Activated naive CD4-positive, alpha-beta T cell treated with anti-CD3 and anti-CD28 coated beads, Interleukin-2, amount 50 U/mL, for 72 hours (primary cell): ENCODE results near the gene ADARB2. TPM values are rescaled to one million over a fixed set of nuclear protein-coding genes. Genes with fewer than 3 reads are reported as not detected.
"Not testable (repeated sequence)": the region's sequence is repeated elsewhere in the genome, so short reads cannot be mapped to it uniquely, and the experiment has no call there.

Experiments used
- ATAC-seq, 2 donors: fragments of 150-1000 bp; cut with Tn5 transposase; 2 replicates each; pipeline ENCODE4 v1.10.0; 2021; ENCODE audit warnings: mild to moderate bottlenecking in 2 of 2, moderate library complexity in 2 of 2
- DNase-seq, 2 donors: peaks; one replicate each; pipeline ENCODE4 v3.0.0; 2021 to 2022; ENCODE audit warnings: low spot score in 2 of 2
- H3K27ac Mint-ChIP-seq, 2 donors: one replicate each; pipeline ENCODE4 v1.8.0; 2022; ENCODE audit warnings: mild to moderate bottlenecking in 2 of 2, mixed read lengths in 2 of 2
- H3K36me3 Mint-ChIP-seq, 2 donors: one replicate each; pipeline ENCODE4 v1.8.0; 2022; ENCODE audit warnings: mixed read lengths in 2 of 2
- H3K9me3 Mint-ChIP-seq, 2 donors: one replicate each; pipeline ENCODE4 v1.8.0; 2022; ENCODE audit warnings: mixed read lengths in 2 of 2
- total RNA-seq, 2 donors: library from RNA; stranded (reverse); gene quantifications; one replicate each; pipeline ENCODE4 v1.2.3, GENCODE V29; 2022

ADARB2 gene
- total RNA-seq, 2 donors from 2014 or later: 0.27 TPM; not detected in 1

DNA sequence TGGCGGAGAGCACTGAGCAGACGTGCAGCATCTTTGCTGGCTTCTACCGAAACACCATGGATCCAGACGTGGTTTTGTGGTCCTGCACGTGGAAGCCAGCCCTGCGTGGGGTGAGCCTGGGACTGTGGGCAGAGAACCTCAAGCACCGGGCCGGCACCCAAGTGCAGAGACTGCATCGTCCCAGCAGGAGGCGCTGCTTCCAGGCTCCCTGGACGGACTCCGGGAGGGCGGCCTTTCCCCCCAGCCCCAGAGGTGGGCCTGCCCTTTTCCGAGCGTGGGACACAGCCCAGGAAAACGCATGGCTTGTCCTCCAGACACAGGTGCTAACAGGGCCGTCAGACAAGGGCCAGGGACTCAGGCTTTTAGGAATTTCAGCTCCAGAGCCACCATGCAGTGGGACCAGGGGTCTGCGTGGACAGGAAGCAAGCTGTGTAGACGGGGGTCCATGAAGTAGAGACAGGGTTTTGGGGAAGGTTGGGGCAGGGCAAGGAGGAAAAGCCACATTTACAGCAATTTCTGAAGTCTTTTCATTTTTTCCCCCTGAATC, 377.2 kb downstream of the ADARB2 start:
- H3K27ac Mint-ChIP-seq: no peak overlapping the region
- no peak for DNase-seq

DNA sequence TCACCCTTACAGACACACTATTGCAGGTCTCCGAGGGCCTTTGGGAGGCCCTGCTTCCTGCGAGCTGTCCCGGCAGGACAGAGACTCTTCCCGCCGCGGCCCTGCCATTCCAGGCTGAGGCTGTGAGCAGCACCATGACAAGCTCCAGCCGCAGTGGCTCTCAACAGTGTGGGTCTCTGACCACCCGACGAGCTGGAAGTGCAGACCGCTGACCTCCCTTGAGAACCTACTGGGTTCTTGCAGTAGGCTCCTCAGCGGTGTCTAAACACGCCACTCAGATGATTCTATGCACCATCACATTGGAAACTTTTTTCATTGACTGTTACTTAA, 377.7 kb downstream of the ADARB2 start:
- ATAC-seq (no peak), DNase-seq (no peak)
- H3K9me3 Mint-ChIP-seq: no peaks in the 10 kb centered on the region
- no peaks in the 10 kb centered on the region for H3K36me3 Mint-ChIP-seq
- H3K27ac Mint-ChIP-seq: peak overlapping the region in 1 of 2 donors; percentile 60

More for the DNA sequence above, 377.2 kb downstream of the ADARB2 start:
- no peaks in the 10 kb centered on the region for H3K9me3 Mint-ChIP-seq
- H3K36me3 Mint-ChIP-seq: no peaks in the 10 kb centered on the region
- no peak for ATAC-seq

DNA sequence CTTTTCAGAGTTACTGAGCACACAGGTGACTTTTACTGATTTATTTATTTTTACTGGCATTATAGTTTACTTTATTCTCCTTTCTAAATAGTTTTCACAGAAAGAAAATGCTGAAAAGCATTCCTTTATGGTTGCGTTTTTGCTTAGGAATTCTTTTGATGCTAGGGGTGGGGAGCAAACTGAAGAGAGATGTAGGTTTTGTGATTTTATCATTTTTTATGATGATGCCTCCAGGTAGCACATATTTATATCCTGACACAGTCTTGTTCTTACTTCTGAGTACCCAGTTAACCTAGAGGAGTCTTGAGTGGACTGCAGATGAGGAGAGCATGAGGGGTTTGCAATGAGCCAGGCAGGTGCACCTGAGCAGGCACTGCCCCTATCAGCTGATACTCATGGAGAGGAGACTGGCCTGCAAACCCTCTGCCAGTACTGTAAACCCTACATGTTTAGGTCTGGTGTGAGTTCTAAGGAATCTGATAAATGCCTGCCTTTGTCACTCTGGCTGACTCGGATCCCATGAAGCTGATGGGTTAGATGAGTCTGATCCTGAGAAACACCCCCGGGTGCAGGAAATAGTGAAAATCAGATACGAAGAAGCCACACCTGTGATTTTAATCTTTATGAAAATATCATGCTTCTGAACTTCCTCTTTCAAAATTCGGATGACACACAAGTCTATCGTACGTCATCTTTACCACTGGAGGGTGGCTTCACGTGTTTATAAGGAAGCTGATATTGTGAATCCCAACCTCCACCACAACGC, 378.3 kb downstream of the ADARB2 start:
- Mint-ChIP-seq H3K27ac (peak overlapping the region in 1 of 2 donors; percentile 60), H3K36me3 (no peaks in the 10 kb centered on the region), H3K9me3 (no peaks in the 10 kb centered on the region)
- peak; percentile 75 to 80 for ATAC-seq
- DNase-seq: no peak

DNA sequence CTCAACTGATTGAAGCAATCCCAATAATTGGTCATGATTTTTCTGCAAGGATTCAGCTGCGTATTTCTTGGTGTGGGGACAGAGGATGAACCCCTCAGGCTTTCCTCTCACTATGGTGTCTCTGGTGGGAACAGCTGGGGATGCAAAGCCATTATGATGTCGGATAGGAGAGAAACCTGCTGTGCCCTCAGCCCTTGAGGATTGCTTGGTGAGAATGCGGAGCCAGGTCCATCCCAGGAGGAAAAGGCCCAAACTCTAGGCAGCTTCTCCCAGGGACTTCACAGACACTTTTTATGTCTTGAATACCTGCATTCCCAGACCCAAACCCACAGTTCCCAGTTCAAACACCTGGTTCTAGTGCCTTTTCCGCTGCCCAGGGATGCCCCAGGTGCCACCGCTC, 379.2 kb downstream of the ADARB2 start:
- H3K36me3 Mint-ChIP-seq: no peaks in the 10 kb centered on the region
- H3K27ac Mint-ChIP-seq: no peak overlapping the region
- H3K9me3 Mint-ChIP-seq: no peaks in the 10 kb centered on the region
- DNase-seq (no peak), ATAC-seq (no peak)

DNA sequence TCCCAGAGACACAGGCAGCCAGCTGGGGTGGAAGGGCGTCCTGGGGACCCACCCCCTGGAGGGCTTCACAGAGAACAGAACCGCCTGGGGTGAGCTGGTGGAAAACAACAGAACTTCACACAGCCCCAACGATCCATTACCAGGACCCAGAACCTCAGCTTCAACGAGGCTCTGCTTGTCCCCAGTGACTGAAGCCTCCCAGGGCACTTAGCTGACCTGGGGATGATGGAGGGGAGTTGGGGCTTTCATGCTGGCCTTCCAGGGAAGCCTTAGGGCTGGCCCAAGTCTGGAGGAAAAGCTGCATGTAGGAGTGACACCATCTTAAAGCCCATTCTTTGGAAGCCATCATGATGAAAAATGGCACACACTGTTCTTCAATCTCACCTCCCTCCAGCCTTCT, 381.0 kb downstream of the ADARB2 start:
- ATAC-seq: no peak
- Mint-ChIP-seq H3K9me3 (no peaks in the 10 kb centered on the region), H3K27ac (no peak overlapping the region)

DNA sequence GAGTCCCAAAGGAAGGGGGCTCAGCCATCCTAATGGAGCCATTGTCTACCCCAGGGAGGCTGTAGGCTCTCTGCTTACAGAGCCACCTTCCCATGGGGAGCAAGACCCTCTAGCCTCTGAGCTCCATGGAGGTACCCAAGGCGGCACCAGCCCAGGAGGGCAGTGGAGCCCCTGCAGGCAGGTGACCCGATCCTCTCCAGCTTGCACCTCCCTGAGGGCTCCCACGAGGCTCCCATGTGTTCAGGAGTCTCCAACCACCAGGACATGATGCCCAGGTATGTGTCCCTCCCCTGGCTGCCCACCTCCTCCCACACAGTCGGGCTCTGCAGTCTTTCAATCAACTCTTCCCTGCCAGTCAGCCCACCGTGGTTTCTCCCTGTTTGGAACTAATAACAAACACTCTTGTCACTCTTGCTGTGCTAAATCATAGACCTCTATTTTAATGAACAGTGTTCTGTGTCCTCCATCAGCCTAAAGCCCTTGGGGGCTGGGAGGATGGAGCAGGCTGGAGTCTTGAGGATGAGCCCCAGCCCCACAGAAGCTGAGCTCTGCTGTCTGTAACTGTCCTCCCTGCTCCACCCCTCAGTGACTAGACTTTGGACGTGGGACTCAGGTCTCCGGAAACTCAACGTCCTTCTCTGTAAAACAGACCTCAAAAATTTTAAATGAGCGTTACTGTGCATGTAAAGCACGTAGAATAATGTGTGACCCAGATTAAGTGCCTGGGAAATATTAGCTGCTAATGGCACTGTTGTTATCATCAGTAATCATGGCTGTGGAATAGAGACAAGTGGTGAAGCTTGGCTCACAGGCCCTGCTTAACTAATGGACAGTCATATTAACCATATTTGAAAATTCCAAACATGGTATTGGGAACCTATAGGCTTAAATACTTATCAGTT, 382.3 kb downstream of the ADARB2 start:
- Mint-ChIP-seq H3K9me3 (no peaks in the 10 kb centered on the region), H3K27ac (no peak overlapping the region), H3K36me3 (no peaks in the 10 kb centered on the region)
- ATAC-seq (no peak), DNase-seq (no peak)

More for the DNA sequence above, 381.0 kb downstream of the ADARB2 start:
- DNase-seq: no peak
- H3K36me3 Mint-ChIP-seq: no peaks in the 10 kb centered on the region

DNA sequence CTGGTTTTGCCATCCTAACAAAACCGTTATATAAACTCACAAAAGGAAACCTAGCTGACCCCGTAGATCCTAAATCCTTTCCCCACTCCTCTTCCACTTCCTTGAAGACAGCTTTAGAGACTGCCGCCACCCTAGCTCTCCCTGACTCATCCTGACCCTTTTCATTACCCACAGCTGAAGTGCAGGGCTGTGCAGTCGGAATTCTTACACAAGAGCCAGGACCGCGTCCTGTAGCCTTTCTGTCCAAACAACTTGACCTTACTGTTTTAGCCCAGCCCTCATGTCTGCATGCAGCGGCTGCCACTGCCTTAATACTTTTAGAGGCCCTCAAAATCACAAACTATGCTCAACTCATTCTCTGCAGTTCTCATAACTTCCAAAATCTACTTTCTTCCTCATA, 385.0 kb downstream of the ADARB2 start:
- H3K36me3 Mint-ChIP-seq: not testable (repeated sequence)

DNA sequence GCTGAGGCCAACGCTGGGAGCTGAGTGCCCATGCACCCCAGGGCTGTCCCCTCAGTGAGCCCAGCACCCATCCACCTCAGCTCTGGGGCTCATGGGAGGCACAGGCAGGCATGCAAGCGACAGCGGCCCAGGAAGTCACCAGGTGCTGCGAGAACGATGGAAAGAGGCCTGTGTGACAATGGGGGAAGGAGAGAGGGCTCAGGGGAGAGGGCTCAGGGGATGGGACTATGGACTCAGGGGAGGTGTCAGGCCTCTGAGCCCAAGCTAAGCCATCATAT, 388.6 kb downstream of the ADARB2 start:
- DNase-seq (no peak), ATAC-seq (no peak)
- H3K27ac Mint-ChIP-seq: no peak overlapping the region

More for the DNA sequence above, 385.0 kb downstream of the ADARB2 start:
- not testable (repeated sequence) for ATAC-seq, DNase-seq, H3K9me3 Mint-ChIP-seq, H3K27ac Mint-ChIP-seq

DNA sequence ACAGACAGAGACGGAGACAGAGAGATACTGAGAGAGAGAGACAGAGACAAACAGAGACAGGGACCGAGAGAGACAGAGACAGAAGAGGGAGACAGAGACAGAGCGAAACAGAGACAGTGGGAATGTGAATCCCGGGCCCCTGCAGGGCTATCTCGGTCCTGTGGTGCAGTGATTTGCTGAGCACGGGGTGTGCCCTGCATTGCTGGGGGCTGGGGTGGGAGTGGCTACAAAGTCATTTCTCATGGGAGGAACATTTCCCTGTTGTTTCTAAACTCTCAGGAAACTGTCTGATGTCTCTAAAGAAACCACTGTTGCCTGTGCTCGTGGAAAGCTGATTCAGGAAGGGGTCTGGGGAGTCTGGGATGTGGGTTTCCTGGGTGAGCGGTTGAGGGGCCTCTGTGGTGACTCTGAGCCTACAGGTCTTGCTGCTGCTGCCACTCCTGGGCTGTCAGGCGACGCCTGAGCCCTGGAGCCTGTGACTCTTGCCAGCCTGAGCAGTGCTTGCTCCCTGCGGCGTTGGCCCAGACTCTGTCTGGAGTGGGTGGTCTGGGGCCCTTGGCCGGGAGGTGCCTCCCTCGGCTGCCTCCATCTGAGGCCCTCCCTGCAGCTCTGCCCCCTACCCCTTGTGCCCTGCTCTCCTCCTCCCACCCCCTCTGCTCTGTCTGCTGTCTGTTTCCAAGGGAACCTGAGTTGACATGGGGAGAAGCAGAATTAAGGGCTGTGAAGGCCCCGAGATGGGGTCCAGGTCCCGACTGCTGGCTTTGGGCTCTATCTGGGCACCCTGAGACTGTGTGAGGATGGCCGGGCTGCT, 389.2 kb downstream of the ADARB2 start:
- no peak for DNase-seq
- ATAC-seq: no peak
- Mint-ChIP-seq H3K9me3 (no peaks in the 10 kb centered on the region), H3K36me3 (no peaks in the 10 kb centered on the region), H3K27ac (no peak overlapping the region)

More for the DNA sequence above, 388.6 kb downstream of the ADARB2 start:
- Mint-ChIP-seq H3K9me3 (no peaks in the 10 kb centered on the region), H3K36me3 (no peaks in the 10 kb centered on the region)

DNA sequence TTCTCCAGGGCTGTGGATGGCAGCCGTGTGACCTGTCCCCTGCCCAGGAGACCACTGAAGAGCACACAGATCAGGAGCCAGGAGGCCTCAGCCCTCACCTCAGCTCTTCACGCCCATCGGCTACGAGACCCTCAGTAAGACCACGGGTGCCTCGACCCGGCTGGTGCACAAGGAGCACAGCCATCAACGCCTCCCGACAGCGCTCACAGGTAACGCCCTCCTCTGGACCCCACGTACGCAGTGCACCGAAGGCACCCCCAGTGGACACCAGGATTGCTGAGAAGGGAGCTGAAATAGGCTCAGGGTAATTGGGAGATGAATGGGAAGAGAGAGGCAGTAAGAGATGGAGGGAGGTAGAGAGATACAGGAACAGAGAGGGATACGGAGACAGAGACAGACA, 389.8 kb downstream of the ADARB2 start:
- no peaks in the 10 kb centered on the region for H3K36me3 Mint-ChIP-seq

DNA sequence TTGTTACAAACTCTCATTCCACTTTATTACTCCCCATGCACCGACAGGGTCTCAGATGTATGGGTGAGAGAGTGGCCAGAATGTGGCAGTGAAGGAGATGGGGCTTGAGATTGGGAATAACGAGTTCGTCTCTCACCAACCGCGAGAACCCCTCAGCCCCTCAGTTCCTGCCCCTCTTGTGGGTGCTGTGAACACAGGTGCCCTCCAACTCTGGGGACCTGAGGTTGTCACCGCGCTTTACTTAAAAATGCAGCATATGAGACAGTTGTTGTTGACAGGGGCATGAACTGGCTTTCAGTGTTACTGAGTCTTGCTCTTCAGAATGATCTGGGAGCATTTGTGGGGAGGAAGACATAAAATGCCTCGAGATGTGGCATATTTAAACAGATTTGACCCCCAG, 391.1 kb downstream of the ADARB2 start:
- DNase-seq: no peak
- no peak for ATAC-seq

More for the DNA sequence above, 389.8 kb downstream of the ADARB2 start:
- no peak overlapping the region for H3K27ac Mint-ChIP-seq
- no peak for ATAC-seq
- DNase-seq: no peak
- H3K9me3 Mint-ChIP-seq: no peaks in the 10 kb centered on the region

DNA sequence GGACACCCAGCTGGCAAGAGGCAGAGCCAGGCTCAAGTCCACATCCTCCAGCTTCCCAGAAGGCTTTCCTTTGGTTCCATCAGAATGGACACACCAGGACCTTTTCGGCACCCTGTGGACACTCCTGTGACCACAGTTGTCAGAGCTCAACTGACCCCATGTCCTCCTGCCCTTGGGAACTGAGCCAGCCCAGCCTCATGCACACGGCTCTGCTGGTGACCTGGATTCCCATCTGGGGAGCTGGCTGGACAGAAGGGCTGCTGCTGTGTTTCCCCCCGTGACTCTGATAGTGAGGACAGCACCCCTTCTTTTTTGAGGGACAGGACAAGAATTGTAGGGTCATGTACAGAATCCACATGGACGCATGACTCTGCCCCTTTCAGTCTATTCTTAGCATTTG, 392.0 kb downstream of the ADARB2 start:
- no peaks in the 10 kb centered on the region for H3K9me3 Mint-ChIP-seq
- ATAC-seq (no peak), DNase-seq (no peak)
- no peak overlapping the region for H3K27ac Mint-ChIP-seq
- no peaks in the 10 kb centered on the region for H3K36me3 Mint-ChIP-seq

More for the DNA sequence above, 391.1 kb downstream of the ADARB2 start:
- Mint-ChIP-seq H3K9me3 (no peaks in the 10 kb centered on the region), H3K27ac (no peak overlapping the region), H3K36me3 (no peaks in the 10 kb centered on the region)

DNA sequence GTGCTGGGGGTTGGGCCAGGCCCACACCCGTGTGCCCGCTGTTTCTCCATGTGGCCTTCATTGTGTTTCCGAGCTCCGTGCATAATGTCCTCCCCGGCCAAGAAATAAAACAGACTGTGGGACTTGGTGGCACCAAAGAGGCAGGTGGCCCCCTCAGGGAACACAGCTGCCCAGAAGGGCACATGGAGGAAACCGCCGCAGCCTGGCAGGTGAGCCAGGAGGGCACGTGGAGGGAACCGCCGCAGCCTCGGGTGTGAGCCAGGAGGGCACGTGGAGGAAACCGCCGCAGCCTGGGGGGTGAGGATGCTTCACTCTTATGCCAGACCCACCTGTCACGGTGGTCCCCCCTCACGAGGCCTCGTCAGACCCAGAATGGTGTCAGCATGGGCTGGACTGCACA, 392.5 kb downstream of the ADARB2 start:
- DNase-seq: no peak
- Mint-ChIP-seq H3K9me3 (no peaks in the 10 kb centered on the region), H3K27ac (no peak overlapping the region), H3K36me3 (no peaks in the 10 kb centered on the region)
- ATAC-seq: no peak

DNA sequence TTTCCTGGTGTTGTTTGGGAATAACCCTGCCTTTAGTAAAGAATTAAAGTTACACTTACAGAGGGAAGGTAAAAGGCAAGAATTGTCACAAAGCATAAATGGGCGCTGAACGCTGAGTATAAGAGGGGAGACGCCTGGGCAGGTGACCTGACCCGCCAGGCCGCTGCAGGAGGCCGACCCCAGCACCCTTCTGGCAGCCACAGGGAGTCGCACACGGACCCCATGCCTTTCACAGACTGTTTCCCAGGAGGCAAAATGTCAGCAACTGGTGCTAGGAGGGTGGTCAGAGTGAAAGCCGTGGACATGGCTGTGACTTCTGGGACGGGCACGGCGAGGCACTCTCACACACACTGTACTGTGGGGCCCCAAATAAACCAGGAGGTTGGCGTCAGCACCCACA, 392.9 kb downstream of the ADARB2 start:
- DNase-seq: no peak
- H3K36me3 Mint-ChIP-seq: no peaks in the 10 kb centered on the region
- no peaks in the 10 kb centered on the region for H3K9me3 Mint-ChIP-seq
- no peak for ATAC-seq
- no peak overlapping the region for H3K27ac Mint-ChIP-seq

DNA sequence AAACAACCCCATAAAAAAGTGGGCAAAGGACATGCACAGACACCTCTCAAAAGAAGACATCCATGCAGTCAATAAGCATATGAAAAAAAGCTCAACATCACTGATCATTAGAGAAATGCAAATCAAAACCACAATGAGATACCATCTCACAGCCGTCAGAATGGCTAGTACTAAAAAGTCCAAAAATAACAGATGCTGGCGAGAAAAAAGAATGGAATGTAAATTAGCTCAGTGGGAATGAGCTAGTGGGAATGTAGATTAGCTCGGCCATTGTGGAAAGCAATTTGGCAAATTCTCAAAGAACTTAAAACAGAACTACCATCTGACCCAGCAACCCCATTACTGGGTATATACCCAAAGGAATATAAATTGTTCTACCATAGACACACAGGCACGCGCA, 394.1 kb downstream of the ADARB2 start:
- no peak overlapping the region for H3K27ac Mint-ChIP-seq
- no peaks in the 10 kb centered on the region for H3K36me3 Mint-ChIP-seq
- no peaks in the 10 kb centered on the region for H3K9me3 Mint-ChIP-seq
- ATAC-seq (no peak), DNase-seq (no peak)

DNA sequence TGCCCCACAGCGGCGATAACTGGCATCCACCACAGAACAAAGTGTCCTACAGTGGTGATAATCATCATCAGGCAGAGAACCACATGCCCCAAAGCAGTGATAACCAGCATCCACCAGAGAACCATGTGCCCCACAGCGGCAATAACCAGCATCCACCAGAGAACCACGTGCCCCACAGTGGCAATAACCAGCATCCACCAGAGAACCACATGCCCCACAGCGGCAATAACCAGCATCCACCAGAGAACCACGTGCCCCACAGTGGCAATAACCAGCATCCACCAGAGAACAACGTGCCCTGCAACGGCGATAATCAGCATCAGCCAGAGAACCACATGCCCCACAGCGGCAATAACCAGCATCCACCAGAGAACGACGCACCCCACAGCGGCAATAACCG, 396.3 kb downstream of the ADARB2 start:
- not testable (repeated sequence) for H3K27ac Mint-ChIP-seq, H3K9me3 Mint-ChIP-seq, H3K36me3 Mint-ChIP-seq, ATAC-seq, DNase-seq

DNA sequence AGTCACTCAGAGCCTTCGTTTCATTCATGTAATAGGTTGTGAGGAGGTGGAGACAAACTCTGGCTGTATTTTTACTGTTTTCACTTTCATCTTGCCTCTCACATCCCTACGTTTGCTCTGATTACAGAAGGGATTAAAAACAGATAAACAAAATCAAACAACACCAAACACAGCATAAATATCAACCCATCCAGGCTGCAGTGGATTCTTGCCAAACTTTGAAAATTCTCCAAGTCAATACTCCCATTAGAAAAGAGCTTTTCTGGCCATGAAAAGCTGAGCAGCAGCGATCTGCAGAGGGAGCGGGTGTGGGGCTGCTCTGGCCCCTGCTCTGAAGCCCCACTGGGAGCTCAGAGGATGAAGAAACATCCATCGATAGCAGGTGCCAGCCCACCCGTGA, 397.9 kb downstream of the ADARB2 start:
- Mint-ChIP-seq H3K9me3 (no peaks in the 10 kb centered on the region), H3K36me3 (no peaks in the 10 kb centered on the region), H3K27ac (no peak overlapping the region)
- no peak for DNase-seq
- no peak for ATAC-seq
